Mucosa of descending colon (tissue), 3 donors: Measurements from ENCODE around the gene INIP. TPM values are rescaled to one million over a fixed set of nuclear protein-coding genes. Genes with fewer than 3 reads are reported as not detected.

ENCODE experiments used
- ATAC-seq: fragments of 200-7000 bp; cut with Tn5 transposase; one replicate; pipeline ENCODE4 v1.9.1; 2020; ENCODE audit warnings: mild to moderate bottlenecking, moderate library complexity
- DNase-seq, 3 donors: peaks; one replicate each; pipeline ENCODE4 v3.0.0-alpha.2; 2020
- H3K36me3 ChIP-seq: fragments of 200-600 bp; one replicate; pipeline ENCODE4 v1.8.0; 2021; ENCODE audit warnings: low read depth, mild to moderate bottlenecking
- H3K4me1 ChIP-seq: fragments of 200-600 bp; one replicate; pipeline ENCODE4 v1.8.0; 2021; ENCODE audit warnings: low read depth, mild to moderate bottlenecking
- H3K4me3 ChIP-seq: fragments of 200-600 bp; one replicate; pipeline ENCODE4 v1.8.0; 2021; ENCODE audit warnings: mild to moderate bottlenecking
- H3K9me3 ChIP-seq: fragments of 200-600 bp; one replicate; pipeline ENCODE4 v1.8.0; 2021; ENCODE audit warnings: mild to moderate bottlenecking
- intact Hi-C, 2 donors: fragments of 100-400 bp; cut with DNase I in 1 of 2; cut with micrococcal nuclease in 1 of 2; formaldehyde crosslinking; loops; one replicate each; pipeline versions ENCODE4 v1.11.0 to v1.11.1; 2022; cut with DNase I, micrococcal nuclease
- total RNA-seq, 3 donors: library from RNA; stranded (reverse); fragmentation: NEBNext Ultra II Directional in 2 of 3; extraction: Animal tissue kit (Norgen Biotek cat#: 25700) in 2 of 3; gene quantifications; one replicate each; pipeline versions ENCODE4 v1.2.1 to v1.2.4, GENCODE V29; 2021 to 2023
- TF ChIP-seq, protein P1 (sequence below): fragments of 200-600 bp; IDR thresholded peaks from one replicate; pipeline ENCODE4 v1.8.0; 2022; ENCODE audit warnings: antibody characterized with exemption, mild to moderate bottlenecking
- donor health status: DM: no; HTN: no; CAD: no; lungs with moderate emphysema.
- donor health status: DM: no; HTN: no; CAD: no.
- donor health status: DM: no; HTN: yes; CAD: no.

INIP gene
- total RNA-seq, 3 donors from 2014 or later = 25.6 to 36.4 (median 30.6) TPM

DNA sequence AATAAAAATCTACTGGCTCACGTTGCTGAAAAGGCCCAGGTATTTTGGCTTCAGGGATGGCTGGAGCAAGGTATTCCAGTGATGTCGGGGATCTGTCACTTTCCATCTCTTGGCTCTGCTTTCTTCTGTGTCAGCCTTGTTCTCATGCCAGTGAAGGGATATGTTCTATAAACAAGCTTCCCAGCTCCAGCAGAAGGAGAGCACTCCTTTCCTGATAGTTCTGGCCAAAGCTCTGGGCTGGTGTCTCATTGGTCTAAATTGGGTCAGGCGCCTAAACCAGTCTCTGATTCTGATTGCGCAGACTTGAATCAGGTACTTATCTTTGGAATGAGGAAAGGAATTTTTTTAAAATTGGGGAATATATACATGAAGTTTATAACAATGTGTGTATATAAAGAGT lies 37.8 kb upstream of the INIP start:
- peak; percentile 9 for ATAC-seq
- Histone ChIP-seq H3K4me3 (no peak overlapping the region), H3K4me1 (peaks cover 53% of the 10 kb centered on the region)

DNA sequence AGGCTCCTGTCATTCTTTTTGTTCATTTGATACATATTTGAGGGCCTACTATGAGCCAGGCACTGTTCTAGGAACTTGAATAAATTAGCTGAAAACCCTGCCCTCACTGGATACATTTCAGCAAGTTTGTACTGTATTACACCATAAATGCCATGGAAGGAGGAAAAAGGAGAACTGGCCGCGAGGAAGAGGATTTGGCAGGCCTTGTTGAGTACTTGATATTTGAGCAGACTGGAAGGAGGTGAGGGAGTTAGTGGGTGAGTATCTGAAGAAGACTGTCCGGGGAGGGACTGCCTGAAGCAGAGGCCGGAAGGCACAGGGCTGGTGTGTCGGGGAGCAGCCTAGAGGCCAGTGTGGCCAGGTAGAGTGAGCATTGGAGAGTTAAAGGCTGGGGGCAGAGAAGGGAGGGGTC lies 37.1 kb upstream of the INIP start:
- Histone ChIP-seq H3K4me3 (no peak overlapping the region), H3K4me1 (peaks cover 53% of the 10 kb centered on the region), H3K9me3 (no peaks in the 10 kb centered on the region), H3K36me3 (no peaks in the 10 kb centered on the region)
- intact Hi-C loops = no loop called here
- TF ChIP-seq, protein P1, sequence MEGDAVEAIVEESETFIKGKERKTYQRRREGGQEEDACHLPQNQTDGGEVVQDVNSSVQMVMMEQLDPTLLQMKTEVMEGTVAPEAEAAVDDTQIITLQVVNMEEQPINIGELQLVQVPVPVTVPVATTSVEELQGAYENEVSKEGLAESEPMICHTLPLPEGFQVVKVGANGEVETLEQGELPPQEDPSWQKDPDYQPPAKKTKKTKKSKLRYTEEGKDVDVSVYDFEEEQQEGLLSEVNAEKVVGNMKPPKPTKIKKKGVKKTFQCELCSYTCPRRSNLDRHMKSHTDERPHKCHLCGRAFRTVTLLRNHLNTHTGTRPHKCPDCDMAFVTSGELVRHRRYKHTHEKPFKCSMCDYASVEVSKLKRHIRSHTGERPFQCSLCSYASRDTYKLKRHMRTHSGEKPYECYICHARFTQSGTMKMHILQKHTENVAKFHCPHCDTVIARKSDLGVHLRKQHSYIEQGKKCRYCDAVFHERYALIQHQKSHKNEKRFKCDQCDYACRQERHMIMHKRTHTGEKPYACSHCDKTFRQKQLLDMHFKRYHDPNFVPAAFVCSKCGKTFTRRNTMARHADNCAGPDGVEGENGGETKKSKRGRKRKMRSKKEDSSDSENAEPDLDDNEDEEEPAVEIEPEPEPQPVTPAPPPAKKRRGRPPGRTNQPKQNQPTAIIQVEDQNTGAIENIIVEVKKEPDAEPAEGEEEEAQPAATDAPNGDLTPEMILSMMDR = no peak
- ATAC-seq = peak; percentile 3
- peak in 2 of 3 donors; percentile 42 to 49 for DNase-seq

More for the DNA sequence above, 37.8 kb upstream of the INIP start:
- no peak for DNase-seq
- Histone ChIP-seq H3K36me3 (no peaks in the 10 kb centered on the region), H3K9me3 (no peaks in the 10 kb centered on the region)
- TF ChIP-seq, protein P1 = no peak
- intact Hi-C loops = no loop called here

DNA sequence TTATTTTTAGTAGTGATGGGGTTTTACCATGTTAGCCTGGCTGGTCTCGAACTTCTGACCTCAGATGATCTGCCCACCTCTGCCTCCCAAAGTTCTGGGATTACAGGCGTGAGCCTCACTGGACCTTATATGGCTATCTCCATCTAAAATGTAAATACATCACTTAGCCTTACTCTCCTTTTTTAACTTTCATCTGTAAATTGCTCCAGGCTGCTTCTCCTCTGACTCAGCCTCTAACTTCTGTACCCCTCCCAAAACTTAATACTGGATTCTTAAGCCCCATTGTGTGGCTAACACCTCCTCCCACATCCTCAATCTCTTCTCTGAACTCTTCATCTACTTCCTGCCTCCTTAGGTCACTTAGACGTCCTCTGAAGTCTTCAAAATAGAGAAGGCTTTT lies 36.7 kb upstream of the INIP start:
- DNase-seq = no peak
- ATAC-seq = no peak
- H3K4me3 ChIP-seq = no peak overlapping the region
- no peaks in the 10 kb centered on the region for H3K36me3 ChIP-seq
- no peaks in the 10 kb centered on the region for H3K9me3 ChIP-seq
- H3K4me1 ChIP-seq = peaks cover 53% of the 10 kb centered on the region
- TF ChIP-seq, protein P1 = no peak
- intact Hi-C loops = no loop called here

DNA sequence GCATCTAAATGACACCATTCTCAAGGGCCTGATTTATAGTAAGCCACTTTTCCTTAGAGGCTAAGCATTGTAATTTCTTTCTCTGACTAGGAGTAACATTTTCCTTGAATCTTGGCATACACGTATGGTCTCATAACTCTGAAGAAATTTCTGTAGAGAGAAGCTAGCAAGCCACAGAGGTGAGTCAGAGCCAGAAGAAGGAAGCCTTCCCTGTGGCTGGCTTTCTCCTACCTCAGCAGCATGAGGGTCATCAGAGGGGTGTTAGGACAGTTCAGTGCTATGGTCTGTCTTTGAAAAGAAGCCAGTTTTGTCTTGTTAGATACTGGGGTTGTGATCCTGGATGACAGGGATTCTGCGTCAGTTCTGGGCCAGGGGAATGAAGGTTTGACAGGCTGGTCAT lies 35.8 kb upstream of the INIP start:
- intact Hi-C loops = no loop called here
- H3K4me1 ChIP-seq = peaks cover 53% of the 10 kb centered on the region
- H3K36me3 ChIP-seq = no peaks in the 10 kb centered on the region
- no peak for ATAC-seq
- no peak overlapping the region for H3K4me3 ChIP-seq
- H3K9me3 ChIP-seq = no peaks in the 10 kb centered on the region
- TF ChIP-seq, protein P1 = no peak
- DNase-seq = no peak

DNA sequence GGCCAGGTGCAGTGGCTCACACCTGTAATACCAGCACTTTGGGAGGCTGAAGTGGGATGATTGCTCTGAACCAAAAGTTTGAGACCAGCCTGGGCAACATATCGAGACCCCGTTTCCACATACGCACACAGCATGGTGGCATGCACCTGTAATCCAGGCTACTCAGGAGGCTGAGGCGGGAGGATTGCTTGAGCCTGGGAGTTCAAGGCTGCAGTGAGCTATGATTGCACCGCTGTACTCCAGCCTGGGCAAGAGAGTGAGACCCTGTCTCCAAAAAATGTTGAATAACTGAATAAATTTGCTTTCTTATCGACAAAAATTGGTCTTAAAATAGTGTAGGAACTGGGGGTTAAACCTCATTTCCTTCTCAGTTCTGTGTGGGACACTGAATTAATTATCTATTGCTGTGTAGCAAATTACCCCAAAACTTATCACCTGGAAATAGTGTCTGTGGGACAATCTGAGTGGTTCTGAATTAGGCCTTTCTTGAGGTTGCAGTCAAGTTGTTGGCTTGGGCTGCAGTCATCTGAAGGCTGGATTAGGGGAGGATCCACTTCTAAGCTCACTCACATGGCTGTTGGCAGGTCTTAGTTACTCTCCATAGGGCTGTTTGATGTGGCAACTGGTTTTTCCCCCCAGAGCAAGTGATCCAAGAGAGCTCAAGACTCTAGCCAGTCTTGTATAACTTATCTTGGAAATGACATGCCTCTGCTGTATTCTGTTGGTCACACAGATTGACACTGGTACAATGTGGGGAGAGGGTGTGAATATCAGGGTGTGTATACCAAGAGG lies 34.6 kb upstream of the INIP start:
- peaks cover 47% of the 10 kb centered on the region for H3K4me1 ChIP-seq
- intact Hi-C loops = no loop called here

More for the DNA sequence above, 34.6 kb upstream of the INIP start:
- TF ChIP-seq, protein P1 = no peak
- Histone ChIP-seq H3K9me3 (no peaks in the 10 kb centered on the region), H3K4me3 (no peak overlapping the region), H3K36me3 (no peaks in the 10 kb centered on the region)
- no peak for ATAC-seq
- no peak for DNase-seq
